ENCODE measurements around the gene CPZ.
"Not testable (repeated sequence)": the region's sequence is repeated elsewhere in the genome, so short reads cannot be mapped to it uniquely, and the experiment has no call there.

Gene CPZ

DNA sequence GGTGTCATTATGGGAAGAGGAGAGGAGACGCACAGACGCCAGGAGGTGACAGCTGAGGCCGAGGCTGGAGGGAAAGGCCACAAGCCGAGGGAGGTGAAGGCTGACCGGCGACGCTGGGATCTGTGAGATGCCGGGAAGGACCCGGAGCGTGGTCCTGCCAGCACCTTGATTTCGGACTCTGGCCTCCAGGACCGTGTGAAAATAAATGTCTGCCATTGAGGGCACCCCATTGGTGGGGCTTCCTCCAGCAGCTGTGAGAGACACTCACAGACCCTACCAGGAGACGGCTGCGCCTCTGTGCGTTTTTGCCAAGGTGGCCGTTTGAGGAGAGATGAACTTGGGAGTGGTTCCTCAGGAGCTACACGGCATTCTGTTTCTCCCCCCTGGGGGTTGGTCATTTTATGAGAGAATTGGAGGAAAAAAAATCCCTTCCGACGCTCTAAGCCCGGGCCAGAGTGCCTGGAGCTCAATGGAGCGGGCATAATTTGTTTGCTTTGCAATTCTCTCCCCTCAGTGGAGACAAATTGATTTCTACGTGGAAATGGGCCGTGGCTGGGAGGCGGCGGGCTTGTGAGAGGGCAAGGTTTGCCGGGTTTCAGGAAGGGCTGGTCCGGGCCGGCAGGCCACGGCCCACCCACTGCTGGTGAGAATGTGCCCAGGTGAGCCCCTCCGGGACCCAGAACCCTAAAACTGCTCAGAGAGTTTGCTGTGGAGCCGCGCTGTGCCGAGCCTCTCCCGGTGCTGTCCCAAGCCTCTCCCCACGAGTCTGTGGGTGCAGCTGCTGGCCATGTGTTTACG is 53.9 kb downstream of the CPZ start:
- no peaks in the 10 kb centered on the region for H3K36me3 ChIP-seq (ENCODE audit: control insufficient read depth, low read depth, low read length)
- H3K4me1 ChIP-seq (ENCODE audit: control insufficient read depth, low read depth, low read length) = no peaks in the 10 kb centered on the region
- H3K27ac ChIP-seq (ENCODE audit: low read length) = no peak overlapping the region
- H3K4me3 ChIP-seq (ENCODE audit: low read length) = no peak overlapping the region
- H3K9ac ChIP-seq (ENCODE audit: low read length) = no peak overlapping the region
- H3K27me3 ChIP-seq (ENCODE audit: control insufficient read depth, insufficient read depth, low read length) = no peaks in the 10 kb centered on the region
- no peaks in the 10 kb centered on the region for H3K9me3 ChIP-seq (ENCODE audit: control insufficient read depth, low read depth, low read length)

DNA sequence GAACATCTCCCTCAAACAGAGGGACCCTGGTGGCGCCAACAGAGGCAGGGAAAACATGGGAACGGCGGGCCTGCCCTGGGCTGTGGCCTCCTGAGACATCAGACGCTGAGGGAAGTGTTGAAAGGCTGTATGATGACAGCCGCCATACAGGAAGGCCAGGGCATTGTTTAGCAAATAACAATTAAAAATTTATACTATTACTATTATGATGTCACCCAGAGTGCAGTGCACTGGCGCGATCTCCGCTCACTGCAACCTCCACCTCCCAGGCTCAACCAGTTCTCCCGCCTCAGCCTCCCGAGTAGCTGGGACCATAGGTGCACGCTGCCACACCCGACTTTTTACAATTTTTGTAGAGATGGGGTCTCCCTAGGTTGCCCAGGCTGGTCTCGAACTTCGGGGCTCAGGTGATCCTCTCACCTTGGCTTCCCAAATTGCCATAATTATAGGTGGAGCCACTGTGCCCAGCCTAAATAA is 54.6 kb downstream of the CPZ start:
- no peaks in the 10 kb centered on the region for H3K27me3 ChIP-seq (ENCODE audit: control insufficient read depth, insufficient read depth, low read length)
- no peaks in the 10 kb centered on the region for H3K9me3 ChIP-seq (ENCODE audit: control insufficient read depth, low read depth, low read length)
- H3K36me3 ChIP-seq (ENCODE audit: control insufficient read depth, low read depth, low read length) = no peaks in the 10 kb centered on the region

DNA sequence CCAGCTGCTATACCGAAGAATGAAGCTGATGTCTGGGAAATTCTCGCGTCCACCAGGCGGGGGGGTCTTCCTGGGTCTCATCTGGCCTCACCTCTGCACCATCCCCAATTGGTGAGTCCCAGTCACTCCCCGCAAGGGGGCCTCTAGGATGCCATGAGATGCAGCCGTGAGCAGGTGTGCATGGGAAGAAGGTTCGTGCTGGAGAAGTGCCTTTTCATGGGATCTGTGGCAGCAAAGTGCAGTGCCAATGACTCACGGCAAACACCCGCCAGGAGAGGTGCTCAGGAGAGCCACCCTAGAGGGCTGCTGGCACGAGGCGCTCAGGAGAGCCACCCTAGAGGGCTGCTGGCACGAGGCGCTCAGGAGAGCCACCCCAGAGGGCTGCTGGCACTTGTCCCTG is 55.1 kb downstream of the CPZ start:
- H3K36me3 ChIP-seq (ENCODE audit: control insufficient read depth, low read depth, low read length) = no peaks in the 10 kb centered on the region
- H3K27me3 ChIP-seq (ENCODE audit: control insufficient read depth, insufficient read depth, low read length) = no peaks in the 10 kb centered on the region
- H3K9me3 ChIP-seq (ENCODE audit: control insufficient read depth, low read depth, low read length) = no peaks in the 10 kb centered on the region
- no peak overlapping the region for H3K27ac ChIP-seq (ENCODE audit: low read length)
- no peaks in the 10 kb centered on the region for H3K4me1 ChIP-seq (ENCODE audit: control insufficient read depth, low read depth, low read length)
- no peak overlapping the region for H3K4me3 ChIP-seq (ENCODE audit: low read length)
- no peak overlapping the region for H3K9ac ChIP-seq (ENCODE audit: low read length)

More for the DNA sequence above, 54.6 kb downstream of the CPZ start:
- no peak overlapping the region for H3K9ac ChIP-seq (ENCODE audit: low read length)
- H3K4me3 ChIP-seq (ENCODE audit: low read length) = no peak overlapping the region
- H3K4me1 ChIP-seq (ENCODE audit: control insufficient read depth, low read depth, low read length) = no peaks in the 10 kb centered on the region
- H3K27ac ChIP-seq (ENCODE audit: low read length) = no peak overlapping the region

DNA sequence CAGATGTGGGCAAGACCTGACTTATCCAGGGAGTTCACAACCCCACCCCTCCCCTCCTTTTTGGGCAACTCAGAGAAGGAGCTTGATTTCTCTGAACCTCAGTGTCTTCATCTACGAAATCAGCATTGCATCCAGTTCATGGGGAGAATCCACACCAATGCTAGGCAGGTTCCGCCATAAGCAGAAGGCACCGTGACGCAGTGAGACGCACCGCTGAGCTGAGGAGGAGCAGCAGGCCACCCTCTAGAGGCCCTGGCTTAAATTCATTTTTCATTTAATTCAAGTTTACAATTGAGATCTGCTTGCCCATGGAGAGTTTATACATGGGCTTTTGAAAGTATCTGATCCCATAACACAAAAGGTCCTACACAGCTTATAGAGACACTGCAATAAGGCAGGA is 55.7 kb downstream of the CPZ start:
- H3K27me3 ChIP-seq (ENCODE audit: control insufficient read depth, insufficient read depth, low read length) = no peaks in the 10 kb centered on the region
- H3K9ac ChIP-seq (ENCODE audit: low read length) = no peak overlapping the region
- H3K36me3 ChIP-seq (ENCODE audit: control insufficient read depth, low read depth, low read length) = no peaks in the 10 kb centered on the region
- no peak overlapping the region for H3K27ac ChIP-seq (ENCODE audit: low read length)
- no peak overlapping the region for H3K4me3 ChIP-seq (ENCODE audit: low read length)
- H3K9me3 ChIP-seq (ENCODE audit: control insufficient read depth, low read depth, low read length) = no peaks in the 10 kb centered on the region
- no peaks in the 10 kb centered on the region for H3K4me1 ChIP-seq (ENCODE audit: control insufficient read depth, low read depth, low read length)

DNA sequence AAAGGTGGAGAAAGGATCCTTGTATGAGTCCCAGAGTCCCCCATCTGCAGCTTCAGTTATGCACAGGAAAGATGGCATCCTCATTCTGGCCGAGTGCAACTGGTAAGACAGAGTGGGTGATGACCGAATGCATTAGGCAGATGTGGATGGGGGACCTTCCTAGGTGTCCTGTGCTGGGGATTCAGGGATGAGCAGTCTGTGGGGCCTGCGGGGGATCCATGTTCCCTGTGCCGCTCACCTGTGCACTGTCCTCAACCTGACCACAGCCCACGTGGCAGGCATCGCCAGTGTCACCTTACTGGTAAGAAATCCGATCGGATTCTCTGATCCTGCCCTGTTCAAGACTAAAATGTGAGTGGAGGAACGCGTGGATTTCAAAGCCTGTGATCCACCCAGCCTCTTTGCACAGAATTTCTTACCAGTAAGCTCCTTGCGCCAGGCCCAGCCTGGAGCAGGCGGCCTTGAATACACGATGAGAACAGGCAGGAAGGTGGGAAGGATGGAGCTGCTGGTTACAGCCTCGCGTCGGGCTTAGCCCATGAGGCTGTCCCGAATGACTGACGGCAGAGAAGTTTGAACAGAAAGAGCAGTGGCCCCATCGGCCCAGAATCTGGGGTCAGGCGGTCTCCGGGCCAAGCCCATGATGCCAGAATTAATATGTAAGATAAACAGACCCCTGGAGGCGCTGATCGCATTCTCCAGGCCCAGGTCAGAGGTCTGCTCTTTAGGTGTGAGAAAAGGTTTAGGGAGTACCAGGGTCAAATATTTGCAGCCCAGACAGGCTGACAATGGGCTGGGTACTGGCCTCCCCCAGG is 56.5 kb downstream of the CPZ start:
- Histone ChIP-seq H3K9ac (ENCODE audit: low read length) (no peak overlapping the region), H3K27me3 (ENCODE audit: control insufficient read depth, insufficient read depth, low read length) (no peaks in the 10 kb centered on the region), H3K4me3 (ENCODE audit: low read length) (no peak overlapping the region), H3K36me3 (ENCODE audit: control insufficient read depth, low read depth, low read length) (no peaks in the 10 kb centered on the region), H3K4me1 (ENCODE audit: control insufficient read depth, low read depth, low read length) (no peaks in the 10 kb centered on the region), H3K9me3 (ENCODE audit: control insufficient read depth, low read depth, low read length) (no peaks in the 10 kb centered on the region), H3K27ac (ENCODE audit: low read length) (no peak overlapping the region)

DNA sequence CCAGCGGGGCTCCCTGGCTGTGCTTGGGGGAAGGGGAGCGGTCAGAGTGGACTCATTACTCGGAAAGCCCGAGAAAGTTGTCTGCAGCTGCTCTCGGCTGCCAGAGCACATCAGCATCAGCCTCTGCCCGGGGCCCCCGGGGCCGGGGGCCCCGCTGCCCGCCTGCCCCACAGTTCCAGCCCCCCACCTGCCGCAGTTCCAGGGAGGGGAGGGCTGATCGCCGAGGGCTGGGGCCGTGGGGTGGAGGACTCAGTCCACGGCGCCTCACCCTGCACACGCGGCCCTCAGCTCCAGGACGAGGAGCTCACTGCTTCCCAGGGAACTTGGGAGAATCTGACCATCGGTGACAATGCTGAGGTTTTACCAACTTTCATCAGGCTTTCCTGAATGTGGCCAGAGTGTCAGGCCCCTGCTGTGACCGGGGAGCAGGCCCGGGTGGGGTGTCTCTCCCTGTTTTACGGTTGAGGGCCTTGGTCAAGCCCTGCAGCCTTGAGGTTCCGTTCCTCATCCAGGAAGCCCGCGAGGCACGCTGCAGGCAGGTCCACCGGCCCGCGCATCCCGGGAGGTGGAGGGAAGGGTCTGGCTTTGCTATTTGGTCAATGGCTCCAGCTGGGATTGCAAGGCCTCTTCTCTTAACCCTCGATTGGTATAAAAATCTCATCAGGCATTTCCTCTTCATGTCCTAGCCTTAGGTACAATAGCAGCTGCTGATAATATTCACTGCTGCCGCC is 57.2 kb downstream of the CPZ start:
- no peak overlapping the region for H3K4me3 ChIP-seq (ENCODE audit: low read length)
- H3K9me3 ChIP-seq (ENCODE audit: control insufficient read depth, low read depth, low read length) = no peaks in the 10 kb centered on the region
- H3K27me3 ChIP-seq (ENCODE audit: control insufficient read depth, insufficient read depth, low read length) = no peaks in the 10 kb centered on the region
- no peaks in the 10 kb centered on the region for H3K36me3 ChIP-seq (ENCODE audit: control insufficient read depth, low read depth, low read length)
- no peak overlapping the region for H3K27ac ChIP-seq (ENCODE audit: low read length)
- H3K4me1 ChIP-seq (ENCODE audit: control insufficient read depth, low read depth, low read length) = no peaks in the 10 kb centered on the region
- no peak overlapping the region for H3K9ac ChIP-seq (ENCODE audit: low read length)

DNA sequence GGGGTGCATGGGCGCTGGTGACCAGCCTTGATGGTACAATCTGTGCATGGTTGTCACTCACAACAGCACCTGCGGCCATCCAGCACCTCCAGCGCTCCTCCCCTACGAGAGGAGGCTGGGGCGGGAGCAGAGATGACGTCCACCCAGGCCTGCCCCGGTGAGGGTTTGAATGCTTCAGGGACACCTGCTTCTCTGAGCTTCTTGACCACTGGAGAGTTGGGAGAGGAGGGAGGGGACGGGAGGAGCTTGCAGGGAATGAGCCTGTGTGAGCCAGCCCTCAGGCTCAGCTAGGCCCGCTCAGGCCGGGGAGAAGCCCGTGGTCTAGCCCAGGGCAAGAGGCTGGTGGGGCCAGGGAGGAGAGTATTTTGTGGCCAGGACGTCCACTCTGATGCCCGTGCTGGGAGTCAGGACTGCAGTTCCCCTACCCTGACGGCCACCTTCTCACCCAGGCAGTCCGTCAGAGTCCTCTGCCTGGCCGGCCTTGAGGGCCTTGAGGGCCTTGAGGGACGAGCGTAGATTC is 59.2 kb downstream of the CPZ start:
- H3K4me3 ChIP-seq (ENCODE audit: low read length) = no peak overlapping the region
- no peak overlapping the region for H3K9ac ChIP-seq (ENCODE audit: low read length)
- H3K4me1 ChIP-seq (ENCODE audit: control insufficient read depth, low read depth, low read length) = no peaks in the 10 kb centered on the region
- H3K36me3 ChIP-seq (ENCODE audit: control insufficient read depth, low read depth, low read length) = no peaks in the 10 kb centered on the region
- no peaks in the 10 kb centered on the region for H3K9me3 ChIP-seq (ENCODE audit: control insufficient read depth, low read depth, low read length)
- no peak overlapping the region for H3K27ac ChIP-seq (ENCODE audit: low read length)
- no peaks in the 10 kb centered on the region for H3K27me3 ChIP-seq (ENCODE audit: control insufficient read depth, insufficient read depth, low read length)

DNA sequence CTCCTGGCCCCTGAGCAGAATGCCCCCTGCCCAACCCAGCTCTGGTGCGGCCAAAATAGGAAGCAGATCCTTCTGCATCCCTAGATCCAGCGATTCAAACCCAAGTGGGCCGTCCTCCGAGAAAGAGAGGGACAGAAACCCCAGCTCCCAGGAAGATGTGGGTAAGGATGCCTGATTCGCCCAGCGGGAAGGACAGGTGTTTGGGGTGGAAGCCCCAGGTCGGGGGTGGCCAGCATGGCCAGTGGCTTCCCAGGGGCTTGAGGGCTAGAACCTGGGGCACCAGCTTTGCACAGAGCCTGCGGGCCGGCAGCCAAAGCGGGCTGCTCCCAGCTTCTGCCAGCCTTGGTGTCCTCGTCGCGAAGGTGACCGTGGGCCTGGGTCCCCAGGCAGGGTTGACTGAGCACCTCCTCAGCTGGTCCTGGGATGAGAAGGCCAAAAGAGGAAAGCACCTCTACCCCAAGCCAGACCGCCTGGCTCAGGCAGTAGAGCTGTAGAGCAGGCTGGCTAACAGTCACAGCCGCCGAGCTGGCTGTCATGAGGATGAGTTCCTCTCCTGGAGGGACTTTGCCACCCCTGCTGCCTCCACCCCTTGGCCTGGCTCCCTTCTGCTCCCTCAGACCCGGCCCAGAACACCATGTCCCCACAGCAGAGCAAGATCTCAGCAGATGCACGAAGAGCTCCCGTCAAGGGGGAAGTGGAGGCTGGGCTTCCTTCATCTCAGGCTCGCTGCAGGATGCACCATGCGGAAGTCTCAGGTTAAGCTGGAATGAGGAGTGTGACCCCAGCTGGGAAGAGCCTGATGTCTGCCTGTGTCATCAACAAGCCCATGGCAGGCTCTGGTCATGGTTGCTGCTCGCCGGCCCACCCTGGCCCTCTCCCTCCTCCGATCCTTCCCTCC is 59.9 kb downstream of the CPZ start:
- no peak overlapping the region for H3K9ac ChIP-seq (ENCODE audit: low read length)
- H3K4me3 ChIP-seq (ENCODE audit: low read length) = no peak overlapping the region
- no peaks in the 10 kb centered on the region for H3K9me3 ChIP-seq (ENCODE audit: control insufficient read depth, low read depth, low read length)
- H3K27ac ChIP-seq (ENCODE audit: low read length) = no peak overlapping the region
- no peaks in the 10 kb centered on the region for H3K4me1 ChIP-seq (ENCODE audit: control insufficient read depth, low read depth, low read length)
- no peaks in the 10 kb centered on the region for H3K36me3 ChIP-seq (ENCODE audit: control insufficient read depth, low read depth, low read length)
- H3K27me3 ChIP-seq (ENCODE audit: control insufficient read depth, insufficient read depth, low read length) = no peaks in the 10 kb centered on the region

DNA sequence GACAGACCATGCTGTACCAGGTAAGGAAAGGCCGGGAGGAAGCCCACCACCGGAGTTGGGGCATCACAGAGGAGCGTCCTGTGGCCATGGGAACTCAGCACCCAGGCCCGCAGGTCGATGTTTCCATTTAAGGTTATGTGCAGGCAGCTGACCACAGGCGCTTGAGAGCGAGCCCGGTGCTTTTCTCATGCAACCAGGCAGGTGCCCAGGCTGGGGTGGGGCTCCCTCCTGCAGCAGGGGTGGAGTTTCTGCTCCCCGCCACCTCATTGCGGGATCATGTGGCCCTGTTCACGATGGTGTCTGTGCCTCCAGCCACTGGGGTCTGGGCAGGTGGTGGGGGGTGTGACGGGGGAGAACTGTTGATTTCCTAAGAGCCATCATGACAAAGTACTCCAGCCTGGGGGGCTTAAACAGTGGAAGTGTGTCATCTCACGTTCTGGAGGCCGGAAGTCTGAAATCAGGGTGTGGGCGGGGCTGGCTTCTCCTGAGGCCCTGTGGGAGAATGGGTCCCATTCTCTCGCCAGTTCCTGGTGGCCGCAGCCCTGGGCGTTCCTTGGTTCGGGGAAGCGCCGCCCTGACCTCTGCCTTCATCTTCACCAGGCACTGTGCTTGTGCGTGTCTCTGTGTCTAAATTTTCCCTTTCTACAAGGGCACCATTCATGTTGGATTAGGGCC is 60.9 kb downstream of the CPZ start:
- Histone ChIP-seq H3K4me3 (ENCODE audit: low read length) (no peak overlapping the region), H3K36me3 (ENCODE audit: control insufficient read depth, low read depth, low read length) (no peaks in the 10 kb centered on the region), H3K27me3 (ENCODE audit: control insufficient read depth, insufficient read depth, low read length) (no peaks in the 10 kb centered on the region), H3K4me1 (ENCODE audit: control insufficient read depth, low read depth, low read length) (no peaks in the 10 kb centered on the region), H3K27ac (ENCODE audit: low read length) (no peak overlapping the region), H3K9me3 (ENCODE audit: control insufficient read depth, low read depth, low read length) (no peaks in the 10 kb centered on the region), H3K9ac (ENCODE audit: low read length) (no peak overlapping the region)

DNA sequence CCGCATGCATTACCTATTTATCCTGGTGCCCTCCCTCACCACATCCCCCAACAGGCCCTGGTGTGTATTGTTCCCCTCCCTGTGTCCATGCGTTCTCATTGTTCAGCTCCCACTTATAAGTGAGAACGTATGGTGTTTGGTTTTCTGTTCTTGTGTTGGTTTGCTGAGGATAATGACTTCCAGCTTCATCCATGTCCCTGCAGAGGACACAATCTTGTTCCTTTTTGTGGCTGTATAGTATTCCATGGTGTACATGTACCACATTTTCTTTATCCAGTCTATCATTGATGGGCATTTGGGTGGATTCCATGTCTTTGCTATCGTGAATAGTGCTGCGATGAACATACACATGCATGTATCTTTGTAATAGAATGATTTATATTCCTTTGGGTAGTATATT is 61.6 kb downstream of the CPZ start:
- not testable (repeated sequence) for H3K9ac ChIP-seq (ENCODE audit: low read length); H3K27ac ChIP-seq (ENCODE audit: low read length); H3K36me3 ChIP-seq (ENCODE audit: control insufficient read depth, low read depth, low read length); H3K27me3 ChIP-seq (ENCODE audit: control insufficient read depth, insufficient read depth, low read length); H3K4me3 ChIP-seq (ENCODE audit: low read length); H3K9me3 ChIP-seq (ENCODE audit: control insufficient read depth, low read depth, low read length); H3K4me1 ChIP-seq (ENCODE audit: control insufficient read depth, low read depth, low read length)
